ENCODE results near the gene GATAD2B.

The GATAD2B gene

GRCh38 chr1:153944005-153944826 lies 21.4 kb upstream of the GATAD2B start:
- ATAC-seq: no peak
- TF ChIP-seq ZFP3 (CRISPR knock-in tag; IDR thresholded peaks at IDR 0.05) (no peak), CREB5 (CRISPR knock-in tag; IDR thresholded peaks at IDR 0.05; ENCODE audit: low read depth) (no peak), OSR1 (CRISPR knock-in tag; IDR thresholded peaks at IDR 0.05) (no peak), SNAI2 (CRISPR knock-in tag; IDR thresholded peaks at IDR 0.05) (no peak), ARNTL (CRISPR knock-in tag; IDR thresholded peaks at IDR 0.05; ENCODE audit: borderline replicate concordance, low read depth) (no peak)
- TF ChIP-seq, protein P1, sequence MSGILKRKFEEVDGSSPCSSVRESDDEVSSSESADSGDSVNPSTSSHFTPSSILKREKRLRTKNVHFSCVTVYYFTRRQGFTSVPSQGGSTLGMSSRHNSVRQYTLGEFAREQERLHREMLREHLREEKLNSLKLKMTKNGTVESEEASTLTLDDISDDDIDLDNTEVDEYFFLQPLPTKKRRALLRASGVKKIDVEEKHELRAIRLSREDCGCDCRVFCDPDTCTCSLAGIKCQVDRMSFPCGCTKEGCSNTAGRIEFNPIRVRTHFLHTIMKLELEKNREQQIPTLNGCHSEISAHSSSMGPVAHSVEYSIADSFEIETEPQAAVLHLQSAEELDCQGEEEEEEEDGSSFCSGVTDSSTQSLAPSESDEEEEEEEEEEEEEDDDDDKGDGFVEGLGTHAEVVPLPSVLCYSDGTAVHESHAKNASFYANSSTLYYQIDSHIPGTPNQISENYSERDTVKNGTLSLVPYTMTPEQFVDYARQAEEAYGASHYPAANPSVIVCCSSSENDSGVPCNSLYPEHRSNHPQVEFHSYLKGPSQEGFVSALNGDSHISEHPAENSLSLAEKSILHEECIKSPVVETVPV (CRISPR knock-in tag; IDR thresholded peaks at IDR 0.05): no peak

GRCh38 chr1:153942766-153943549 lies 20.2 kb upstream of the GATAD2B start:
- TF ChIP-seq SNAI2 (CRISPR knock-in tag; IDR thresholded peaks at IDR 0.05) (no peak), CREB5 (CRISPR knock-in tag; IDR thresholded peaks at IDR 0.05; ENCODE audit: low read depth) (no peak), ZNF565 (CRISPR knock-in tag; conservative IDR thresholded peaks at IDR 0.05; ENCODE audit: low read depth) (no peak), ESRRG (CRISPR knock-in tag; IDR thresholded peaks at IDR 0.05) (no peak), ZNF70 (CRISPR knock-in tag; IDR thresholded peaks at IDR 0.05) (no peak), CSDC2 (CRISPR knock-in tag; IDR thresholded peaks at IDR 0.05) (no peak)
- TF ChIP-seq, protein P2, sequence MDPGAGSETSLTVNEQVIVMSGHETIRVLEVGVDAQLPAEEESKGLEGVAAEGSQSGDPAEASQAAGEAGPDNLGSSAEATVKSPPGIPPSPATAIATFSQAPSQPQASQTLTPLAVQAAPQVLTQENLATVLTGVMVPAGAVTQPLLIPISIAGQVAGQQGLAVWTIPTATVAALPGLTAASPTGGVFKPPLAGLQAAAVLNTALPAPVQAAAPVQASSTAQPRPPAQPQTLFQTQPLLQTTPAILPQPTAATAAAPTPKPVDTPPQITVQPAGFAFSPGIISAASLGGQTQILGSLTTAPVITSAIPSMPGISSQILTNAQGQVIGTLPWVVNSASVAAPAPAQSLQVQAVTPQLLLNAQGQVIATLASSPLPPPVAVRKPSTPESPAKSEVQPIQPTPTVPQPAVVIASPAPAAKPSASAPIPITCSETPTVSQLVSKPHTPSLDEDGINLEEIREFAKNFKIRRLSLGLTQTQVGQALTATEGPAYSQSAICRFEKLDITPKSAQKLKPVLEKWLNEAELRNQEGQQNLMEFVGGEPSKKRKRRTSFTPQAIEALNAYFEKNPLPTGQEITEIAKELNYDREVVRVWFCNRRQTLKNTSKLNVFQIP (CRISPR knock-in tag; IDR thresholded peaks at IDR 0.05; ENCODE audit: borderline replicate concordance, low read depth): no peak
- TF ChIP-seq, protein P3, sequence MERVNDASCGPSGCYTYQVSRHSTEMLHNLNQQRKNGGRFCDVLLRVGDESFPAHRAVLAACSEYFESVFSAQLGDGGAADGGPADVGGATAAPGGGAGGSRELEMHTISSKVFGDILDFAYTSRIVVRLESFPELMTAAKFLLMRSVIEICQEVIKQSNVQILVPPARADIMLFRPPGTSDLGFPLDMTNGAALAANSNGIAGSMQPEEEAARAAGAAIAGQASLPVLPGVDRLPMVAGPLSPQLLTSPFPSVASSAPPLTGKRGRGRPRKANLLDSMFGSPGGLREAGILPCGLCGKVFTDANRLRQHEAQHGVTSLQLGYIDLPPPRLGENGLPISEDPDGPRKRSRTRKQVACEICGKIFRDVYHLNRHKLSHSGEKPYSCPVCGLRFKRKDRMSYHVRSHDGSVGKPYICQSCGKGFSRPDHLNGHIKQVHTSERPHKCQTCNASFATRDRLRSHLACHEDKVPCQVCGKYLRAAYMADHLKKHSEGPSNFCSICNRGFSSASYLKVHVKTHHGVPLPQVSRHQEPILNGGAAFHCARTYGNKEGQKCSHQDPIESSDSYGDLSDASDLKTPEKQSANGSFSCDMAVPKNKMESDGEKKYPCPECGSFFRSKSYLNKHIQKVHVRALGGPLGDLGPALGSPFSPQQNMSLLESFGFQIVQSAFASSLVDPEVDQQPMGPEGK (CRISPR knock-in tag; IDR thresholded peaks at IDR 0.05; ENCODE audit: borderline replicate concordance): no peak
- TF ChIP-seq, protein P1 (CRISPR knock-in tag; IDR thresholded peaks at IDR 0.05): no peak

DNA sequence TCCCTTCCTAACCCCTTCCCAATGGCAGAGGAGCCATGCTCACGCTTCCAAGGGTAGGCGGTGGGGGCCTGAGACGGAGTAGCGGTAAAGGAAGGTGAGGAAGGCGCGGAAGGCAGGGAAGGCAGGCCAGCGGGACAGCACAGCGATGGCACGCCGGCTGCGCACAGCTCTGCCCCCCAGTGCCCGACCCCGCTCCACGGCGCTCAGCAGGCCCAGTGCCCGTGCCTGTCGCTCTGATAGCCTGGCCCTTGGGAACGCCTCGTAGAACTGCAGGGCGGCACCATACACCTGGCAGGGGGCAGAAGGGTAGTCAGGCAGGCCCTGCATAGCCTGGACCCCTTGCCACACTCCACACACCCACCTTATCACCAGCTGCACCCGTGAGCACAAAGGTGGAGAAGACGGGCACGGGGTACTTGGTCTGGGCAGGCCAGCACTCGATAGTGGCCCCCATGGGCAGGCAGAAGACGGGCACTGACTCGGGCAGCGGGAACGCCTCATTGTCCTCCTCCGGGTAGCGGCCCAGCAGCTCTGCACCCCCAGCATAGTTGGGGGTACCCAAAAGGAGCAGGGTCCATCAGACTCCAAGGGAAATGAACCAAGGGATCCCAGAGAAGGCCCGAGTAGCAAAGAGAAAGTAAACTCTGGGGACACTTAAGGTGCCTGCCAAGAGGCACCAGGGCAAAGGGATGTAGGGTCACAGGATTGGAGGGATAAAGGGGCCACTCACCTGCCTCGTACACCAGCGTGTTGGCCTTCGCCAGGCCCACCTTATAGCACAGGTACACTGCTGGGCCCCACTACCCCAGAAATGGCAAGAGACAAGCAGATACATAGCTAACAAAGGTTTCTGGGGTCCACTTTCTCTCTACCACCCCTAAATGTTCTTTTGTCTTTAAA lies 19.3 kb upstream of the GATAD2B start:
- TF ChIP-seq CSDC2 (CRISPR knock-in tag; IDR thresholded peaks at IDR 0.05): no peak
- no peak for TF ChIP-seq ARNTL (CRISPR knock-in tag; IDR thresholded peaks at IDR 0.05; ENCODE audit: borderline replicate concordance, low read depth)
- no peak for TF ChIP-seq PPARA (CRISPR knock-in tag; IDR thresholded peaks at IDR 0.05; ENCODE audit: borderline replicate concordance)
- TF ChIP-seq ZNF565 (CRISPR knock-in tag; conservative IDR thresholded peaks at IDR 0.05; ENCODE audit: low read depth): no peak
- TF ChIP-seq ZFP3 (CRISPR knock-in tag; IDR thresholded peaks at IDR 0.05): no peak
- TF ChIP-seq, protein P2 (CRISPR knock-in tag; IDR thresholded peaks at IDR 0.05; ENCODE audit: borderline replicate concordance, low read depth): no peak
- no peak for TF ChIP-seq ZFP30 (CRISPR knock-in tag; IDR thresholded peaks at IDR 0.05)
- no peak for TF ChIP-seq ZNF8 (CRISPR knock-in tag; IDR thresholded peaks at IDR 0.05)
- TF ChIP-seq CREB5 (CRISPR knock-in tag; IDR thresholded peaks at IDR 0.05; ENCODE audit: low read depth): no peak
- TF ChIP-seq SNAI2 (CRISPR knock-in tag; IDR thresholded peaks at IDR 0.05): no peak
- no peak for TF ChIP-seq ZC3H10 (CRISPR knock-in tag; IDR thresholded peaks at IDR 0.05)
- TF ChIP-seq, protein P3 (CRISPR knock-in tag; IDR thresholded peaks at IDR 0.05; ENCODE audit: borderline replicate concordance): no peak
- no peak for TF ChIP-seq ISL1 (CRISPR knock-in tag; IDR thresholded peaks at IDR 0.05)
- TF ChIP-seq ESRRG (CRISPR knock-in tag; IDR thresholded peaks at IDR 0.05): no peak
- no peak for ATAC-seq

More at GRCh38 chr1:153942766-153943549, 20.2 kb upstream of the GATAD2B start:
- no peak for ATAC-seq
